Nephron progenitor cell (in vitro differentiated cells): ENCODE results near the gene MLX.
"Not testable (repeated sequence)": the region's sequence is repeated elsewhere in the genome, so short reads cannot be mapped to it uniquely, and the experiment has no call there.

Experiments
- DNase-seq: peaks from one replicate; pipeline ENCODE4 v3.0.0; 2021
- H3K27ac Mint-ChIP-seq: 2 replicates; pipeline ENCODE4 v1.8.0; 2021; ENCODE audit warnings: mild to moderate bottlenecking, moderate library complexity, mixed read lengths
- H3K27me3 Mint-ChIP-seq: 2 replicates; pipeline ENCODE4 v1.8.0; 2021; ENCODE audit warnings: mild to moderate bottlenecking, low read depth, mixed read lengths; ENCODE audit not compliant: poor library complexity
- H3K36me3 Mint-ChIP-seq: 2 replicates; pipeline ENCODE4 v1.8.0; 2021; ENCODE audit warnings: low read depth, mixed read lengths
- H3K4me1 Mint-ChIP-seq: 2 replicates; pipeline ENCODE4 v1.8.0; 2021; ENCODE audit warnings: mixed read lengths
- H3K4me3 Mint-ChIP-seq: 2 replicates; pipeline ENCODE4 v1.8.0; 2021; ENCODE audit warnings: mild to moderate bottlenecking, moderate library complexity, mixed read lengths
- H3K9me3 Mint-ChIP-seq: 2 replicates; pipeline ENCODE4 v1.8.0; 2021; ENCODE audit warnings: mild to moderate bottlenecking, moderate library complexity, mixed read lengths
- TF ChIP-seq, protein P1 (sequence below): fragments of 200-600 bp; sonication (generic); IDR thresholded peaks from 2 replicates; pipeline ENCODE4 v1.5.0; 2021; ENCODE audit warnings: antibody characterized with exemption

The MLX gene

DNA sequence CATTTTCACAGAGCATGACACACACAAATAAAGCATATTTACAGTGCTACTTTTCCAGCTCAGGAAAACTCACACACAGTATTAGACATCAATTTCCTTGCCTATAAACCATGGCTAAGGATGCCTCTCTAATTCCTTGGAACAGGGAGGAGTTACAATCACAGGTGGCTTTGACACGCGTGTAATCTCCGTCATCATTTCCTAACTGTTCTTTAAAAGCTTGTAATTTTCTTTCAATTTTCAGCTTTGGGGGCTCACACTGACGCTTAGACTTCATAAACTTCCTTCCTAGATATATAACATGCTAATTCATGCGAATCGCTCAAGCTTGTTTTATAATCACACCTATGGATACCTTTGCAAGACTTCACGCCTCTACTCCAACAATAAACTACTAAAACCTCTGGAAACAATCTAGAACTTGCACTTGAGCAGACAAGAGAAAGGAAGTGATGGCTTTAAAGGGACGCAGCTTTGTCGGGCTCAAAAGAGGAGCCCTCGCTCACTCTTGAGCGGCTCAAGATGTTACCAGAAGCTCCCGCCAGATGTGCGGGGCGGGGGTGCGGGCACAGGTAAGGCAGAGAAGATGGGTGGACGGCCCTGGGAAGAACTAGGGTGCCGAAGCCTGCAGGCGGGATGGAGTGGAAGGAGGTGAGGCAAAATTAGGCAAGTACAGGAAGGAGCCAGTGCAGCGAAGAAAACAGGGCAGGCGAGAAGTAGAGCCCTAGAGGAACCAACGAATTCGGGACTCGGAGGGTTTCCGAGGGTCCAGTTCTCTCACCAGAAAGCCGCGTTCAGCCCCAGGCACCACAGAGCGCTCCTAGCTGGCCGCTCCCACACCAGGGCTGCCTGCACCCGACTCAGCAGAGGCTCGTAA is 41.6 kb downstream of the MLX start:
- H3K27me3 Mint-ChIP-seq: peaks cover 2% of the 10 kb centered on the region
- H3K4me1 Mint-ChIP-seq: peaks cover 50% of the 10 kb centered on the region
- H3K27ac Mint-ChIP-seq: peak overlapping the region; percentile 93
- DNase-seq: no peak
- peak overlapping the region; percentile 99 for H3K4me3 Mint-ChIP-seq
- peaks cover 24% of the 10 kb centered on the region for H3K36me3 Mint-ChIP-seq
- no peaks in the 10 kb centered on the region for H3K9me3 Mint-ChIP-seq
- TF ChIP-seq, protein P1, sequence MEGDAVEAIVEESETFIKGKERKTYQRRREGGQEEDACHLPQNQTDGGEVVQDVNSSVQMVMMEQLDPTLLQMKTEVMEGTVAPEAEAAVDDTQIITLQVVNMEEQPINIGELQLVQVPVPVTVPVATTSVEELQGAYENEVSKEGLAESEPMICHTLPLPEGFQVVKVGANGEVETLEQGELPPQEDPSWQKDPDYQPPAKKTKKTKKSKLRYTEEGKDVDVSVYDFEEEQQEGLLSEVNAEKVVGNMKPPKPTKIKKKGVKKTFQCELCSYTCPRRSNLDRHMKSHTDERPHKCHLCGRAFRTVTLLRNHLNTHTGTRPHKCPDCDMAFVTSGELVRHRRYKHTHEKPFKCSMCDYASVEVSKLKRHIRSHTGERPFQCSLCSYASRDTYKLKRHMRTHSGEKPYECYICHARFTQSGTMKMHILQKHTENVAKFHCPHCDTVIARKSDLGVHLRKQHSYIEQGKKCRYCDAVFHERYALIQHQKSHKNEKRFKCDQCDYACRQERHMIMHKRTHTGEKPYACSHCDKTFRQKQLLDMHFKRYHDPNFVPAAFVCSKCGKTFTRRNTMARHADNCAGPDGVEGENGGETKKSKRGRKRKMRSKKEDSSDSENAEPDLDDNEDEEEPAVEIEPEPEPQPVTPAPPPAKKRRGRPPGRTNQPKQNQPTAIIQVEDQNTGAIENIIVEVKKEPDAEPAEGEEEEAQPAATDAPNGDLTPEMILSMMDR: no peak

DNA sequence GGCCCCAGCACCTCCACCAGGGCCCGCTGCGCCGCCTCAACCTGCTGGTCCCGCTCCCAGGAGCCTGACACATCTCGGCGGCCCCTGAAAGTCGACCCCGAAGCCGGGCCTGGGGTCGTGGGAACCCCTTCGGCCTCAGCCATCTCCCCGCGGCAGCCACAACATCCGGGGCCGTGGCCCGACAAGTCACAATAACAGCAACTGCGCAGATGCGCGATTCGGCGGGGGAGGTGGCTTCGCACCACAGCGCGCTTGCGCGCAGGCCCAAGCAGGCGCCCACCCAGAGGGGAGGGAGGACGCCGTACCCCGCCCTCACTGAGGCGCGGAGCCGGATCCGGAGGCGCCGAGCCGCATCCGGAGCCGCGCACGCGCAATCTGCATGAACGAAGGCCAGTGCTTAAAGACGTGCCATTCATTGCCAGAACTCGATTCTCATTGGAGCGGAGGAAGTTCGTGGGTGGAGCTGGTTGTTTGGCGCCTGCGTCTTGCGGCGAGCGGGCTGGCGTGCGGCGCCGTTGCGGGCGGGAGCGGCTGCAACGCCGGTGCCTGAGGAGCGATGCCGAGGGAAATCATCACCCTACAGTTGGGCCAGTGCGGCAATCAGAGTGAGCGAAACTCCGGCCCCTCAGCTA is 42.4 kb downstream of the MLX start, which contains the start of the genes RETREG3 and TUBG1:
TSS of gene RETREG3 (minus strand) at position 193 of the 632 bp plus-strand sequence. CDS start at position 143, 50 bp downstream.
TSS of gene TUBG1 (plus strand) at position 502 of the 632 bp plus-strand sequence. CDS start at position 557, 55 bp downstream.
- peaks cover 25% of the 10 kb centered on the region for H3K36me3 Mint-ChIP-seq
- H3K27me3 Mint-ChIP-seq: peaks cover 2% of the 10 kb centered on the region
- peaks cover 45% of the 10 kb centered on the region for H3K4me1 Mint-ChIP-seq
- H3K4me3 Mint-ChIP-seq: peak within 1 kb of the TSS; percentile 99
- TF ChIP-seq, protein P1: no peak
- H3K9me3 Mint-ChIP-seq: no peaks in the 10 kb centered on the region
- peak; percentile 99 for DNase-seq
- H3K27ac Mint-ChIP-seq: peak within 1 kb of the TSS; percentile 93

DNA sequence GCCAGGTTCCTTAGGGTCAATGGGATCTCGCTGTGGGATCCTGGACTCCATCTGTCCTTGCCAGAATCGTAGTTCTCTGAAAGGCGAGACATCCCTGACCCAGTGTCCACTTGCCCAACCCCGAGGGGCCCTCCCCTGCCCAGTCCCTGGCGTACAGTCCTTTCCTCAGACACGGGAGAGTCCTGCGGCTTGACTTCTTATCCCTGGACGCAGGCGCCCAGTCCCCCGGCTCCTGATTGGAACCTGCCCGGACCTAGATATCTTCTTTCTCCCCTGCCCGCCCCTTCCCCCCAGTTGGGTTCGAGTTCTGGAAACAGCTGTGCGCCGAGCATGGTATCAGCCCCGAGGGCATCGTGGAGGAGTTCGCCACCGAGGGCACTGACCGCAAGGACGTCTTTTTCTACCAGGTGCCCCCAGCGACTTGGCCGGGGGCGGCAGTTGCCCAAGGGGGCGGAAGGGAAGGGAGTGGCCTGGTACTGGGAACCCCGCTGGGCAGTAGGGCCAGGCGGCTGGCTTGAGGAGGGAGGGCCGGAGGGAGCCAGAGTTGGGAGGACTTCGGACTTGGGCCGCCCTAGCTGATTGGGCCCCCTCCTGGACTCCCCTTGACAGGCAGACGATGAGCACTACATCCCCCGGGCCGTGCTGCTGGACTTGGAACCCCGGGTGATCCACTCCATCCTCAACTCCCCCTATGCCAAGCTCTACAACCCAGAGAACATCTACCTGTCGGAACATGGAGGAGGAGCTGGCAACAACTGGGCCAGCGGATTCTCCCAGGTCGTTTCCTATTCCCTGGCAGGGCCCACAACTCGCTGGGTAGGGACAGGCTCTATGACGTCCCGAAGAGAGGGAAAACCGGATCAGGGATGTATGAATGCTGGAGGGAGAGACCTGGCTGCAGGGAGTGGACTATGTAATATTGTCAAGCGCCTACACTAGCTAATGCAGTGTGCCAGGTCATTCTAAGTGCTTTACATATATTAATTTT is 43.2 kb downstream of the MLX start:
- Mint-ChIP-seq H3K4me3 (peak overlapping the region; percentile 99), H3K36me3 (peaks cover 26% of the 10 kb centered on the region), H3K27ac (peak overlapping the region; percentile 90), H3K4me1 (peaks cover 40% of the 10 kb centered on the region)
- H3K27me3 Mint-ChIP-seq, H3K9me3 Mint-ChIP-seq, DNase-seq: not testable (repeated sequence)

DNA sequence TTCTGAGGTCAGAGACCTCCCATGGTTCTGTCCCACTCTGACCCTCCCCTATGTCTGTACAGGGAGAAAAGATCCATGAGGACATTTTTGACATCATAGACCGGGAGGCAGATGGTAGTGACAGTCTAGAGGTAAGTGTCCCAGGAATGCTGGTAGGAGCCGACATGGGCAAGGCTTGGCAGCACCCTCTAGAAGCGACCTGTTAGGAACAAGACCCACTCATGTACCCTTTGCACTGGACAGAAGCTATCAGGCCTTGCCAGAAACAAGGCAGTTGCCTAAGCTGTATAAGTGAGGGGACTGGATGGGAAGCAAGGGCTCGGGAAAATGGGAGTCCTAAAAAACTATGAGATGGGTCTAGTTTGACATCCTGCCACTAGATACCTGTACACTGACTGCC is 45.1 kb downstream of the MLX start:
- Mint-ChIP-seq H3K36me3 (peaks cover 36% of the 10 kb centered on the region), H3K27me3 (peaks cover 2% of the 10 kb centered on the region), H3K9me3 (no peaks in the 10 kb centered on the region), H3K27ac (no peak overlapping the region), H3K4me1 (peaks cover 27% of the 10 kb centered on the region), H3K4me3 (no peak overlapping the region)
- no peak for DNase-seq
- TF ChIP-seq, protein P1: no peak

DNA sequence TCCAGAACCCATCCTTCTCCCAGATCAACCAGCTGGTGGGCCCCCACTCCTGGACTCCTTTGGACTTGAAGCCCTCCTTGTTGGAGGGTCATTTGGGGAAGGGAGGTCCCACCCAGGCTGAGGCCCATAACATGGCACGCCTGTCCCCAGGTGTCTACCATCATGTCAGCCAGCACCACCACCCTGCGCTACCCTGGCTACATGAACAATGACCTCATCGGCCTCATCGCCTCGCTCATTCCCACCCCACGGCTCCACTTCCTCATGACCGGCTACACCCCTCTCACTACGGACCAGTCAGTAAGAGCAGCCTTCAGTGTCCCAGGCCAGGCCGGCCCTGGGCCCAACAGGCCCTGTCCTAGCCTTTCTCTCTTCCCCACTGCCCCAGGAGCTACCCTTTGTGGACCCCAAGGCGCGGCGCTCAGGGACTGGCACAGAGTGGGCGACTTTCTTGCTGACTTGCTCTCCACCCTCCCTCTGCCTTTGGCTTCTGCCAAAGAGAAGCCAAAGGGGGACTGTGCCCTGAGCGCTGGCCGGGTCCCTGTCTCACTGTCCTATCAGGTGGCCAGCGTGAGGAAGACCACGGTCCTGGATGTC is 46.9 kb downstream of the MLX start:
- Mint-ChIP-seq H3K9me3 (no peaks in the 10 kb centered on the region), H3K4me1 (peaks cover 17% of the 10 kb centered on the region), H3K4me3 (no peak overlapping the region), H3K27ac (no peak overlapping the region), H3K27me3 (peaks cover under 1% of the 10 kb centered on the region), H3K36me3 (peaks cover 36% of the 10 kb centered on the region)
- no peak for DNase-seq
- TF ChIP-seq, protein P1: no peak
